Right hindlimb (tissue), 1 donor: ENCODE results near the gene SMCO1.
"Not testable (repeated sequence)": the region's sequence is repeated elsewhere in the genome, so short reads cannot be mapped to it uniquely, and the experiment has no call there.

Experiments used
- DNase-seq: peaks from one replicate; pipeline ENCODE4 v3.0.0-alpha.2; 2018

Gene SMCO1

DNA sequence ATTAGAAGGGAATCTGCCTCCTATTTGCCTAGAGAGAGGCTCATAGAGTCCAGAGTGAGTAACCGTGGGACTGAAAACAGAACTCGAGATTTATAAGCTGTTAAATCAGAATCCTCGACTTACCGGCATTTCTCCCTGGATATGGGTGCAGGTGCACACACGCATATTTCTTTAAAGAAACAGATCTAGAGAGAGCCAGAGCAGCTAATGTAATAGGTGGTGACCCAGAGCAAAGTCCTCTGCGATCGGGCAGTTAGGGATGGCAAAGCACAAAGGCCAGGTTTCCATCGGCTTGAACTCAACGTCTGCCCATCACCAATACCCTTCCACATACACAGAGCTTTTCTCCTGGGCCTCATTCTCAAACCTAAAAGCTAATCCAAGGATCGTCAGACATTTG, 25.4 kb downstream of the SMCO1 start:
- no peak for DNase-seq

GRCh38 chr3:196486263-196486662, 28.9 kb downstream of the SMCO1 start:
- no peak for DNase-seq

GRCh38 chr3:196477678-196478077, 37.5 kb downstream of the SMCO1 start:
- no peak for DNase-seq

DNA sequence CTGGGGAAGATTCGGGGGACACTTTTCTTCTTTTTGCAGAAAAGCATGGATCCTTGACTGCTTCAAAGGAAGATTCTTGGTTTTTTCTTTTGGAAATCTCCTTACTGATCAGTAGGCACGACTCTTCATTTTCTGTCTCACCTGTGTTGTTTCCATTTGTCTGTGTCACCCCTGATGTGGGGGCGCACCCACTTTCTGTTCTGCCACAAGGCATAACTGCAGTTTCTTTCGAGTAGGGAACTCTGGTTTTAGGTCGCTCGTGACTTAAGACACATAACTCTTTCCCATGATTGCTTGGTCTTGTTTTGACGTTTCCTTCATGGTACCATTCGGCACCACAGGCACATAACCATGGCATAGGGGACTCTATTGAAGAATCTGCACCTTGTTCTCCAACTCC, 42.9 kb downstream of the SMCO1 start:
- DNase-seq: no peak

- DNase-seq: no peak
Measured at GRCh38 chr3:196471551-196471950, 43.6 kb downstream of the SMCO1 start.

- not testable (repeated sequence) for DNase-seq
Measured at GRCh38 chr3:196470182-196470581, 45.0 kb downstream of the SMCO1 start.

GRCh38 chr3:196463804-196464203, 51.3 kb downstream of the SMCO1 start:
- no peak for DNase-seq

DNA sequence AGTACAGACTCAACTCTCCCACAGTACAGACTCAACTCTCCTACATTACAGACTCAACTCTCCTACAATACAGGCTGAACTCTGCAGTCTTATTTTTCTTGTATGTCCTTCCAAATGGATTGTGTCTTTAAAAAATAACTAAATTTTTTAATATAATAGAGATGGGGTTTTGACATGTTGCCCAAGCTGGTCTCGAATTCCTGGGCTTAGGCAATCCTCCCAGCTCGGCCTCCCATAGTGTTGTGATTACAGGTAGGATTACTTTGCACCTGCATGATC, 51.7 kb downstream of the SMCO1 start:
- no peak for DNase-seq

GRCh38 chr3:196462680-196463477, 52.3 kb downstream of the SMCO1 start:
- DNase-seq: not testable (repeated sequence)

DNA sequence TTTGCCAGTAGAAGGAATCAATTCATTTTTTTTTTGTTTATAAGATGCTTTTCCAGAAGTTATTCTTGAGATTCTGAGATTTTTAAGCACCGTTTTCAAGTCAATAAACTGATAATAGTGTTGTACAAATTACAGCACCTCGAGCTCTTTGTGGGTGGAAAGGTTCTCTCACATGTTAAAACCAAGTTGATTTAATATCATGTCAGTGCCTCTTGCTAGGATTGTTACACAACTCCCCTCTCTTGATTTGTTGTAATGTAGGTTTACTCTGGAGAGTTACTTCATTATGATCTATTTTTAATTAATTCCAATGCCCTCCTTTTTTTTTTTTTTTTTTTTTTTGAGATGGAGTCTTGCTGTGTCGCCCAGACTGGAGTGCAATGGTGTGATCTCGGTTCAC, 57.1 kb downstream of the SMCO1 start:
- no peak for DNase-seq

DNA sequence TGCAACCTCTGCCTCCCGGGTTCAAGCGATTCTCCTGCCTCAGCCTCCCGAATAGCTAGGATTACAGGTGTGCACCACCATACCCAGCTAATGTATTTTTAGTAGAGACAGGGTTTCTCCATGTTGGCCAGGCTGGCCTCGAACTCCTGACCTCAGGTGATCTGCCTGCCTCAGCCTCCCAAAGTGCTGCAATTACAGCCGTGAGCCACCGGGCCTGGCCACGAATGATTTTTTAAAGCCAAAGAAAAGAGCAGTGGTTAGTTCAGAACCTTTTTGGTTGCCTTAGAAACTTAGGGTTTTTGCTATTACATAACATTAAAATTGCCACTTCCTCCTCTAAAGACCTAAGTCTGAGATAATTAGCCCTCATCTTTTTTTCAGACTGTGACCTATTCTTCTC, 57.7 kb downstream of the SMCO1 start:
- not testable (repeated sequence) for DNase-seq
